CD1c-positive myeloid dendritic cell (primary cell): ENCODE data around the gene KBTBD3.
"Not testable (repeated sequence)": the region's sequence is repeated elsewhere in the genome, so short reads cannot be mapped to it uniquely, and the experiment has no call there.

Experiments used
- DNase-seq: peaks from one replicate; pipeline ENCODE4 v3.0.0-alpha.2; 2016; ENCODE audit errors: extremely low spot score

The KBTBD3 gene

DNA sequence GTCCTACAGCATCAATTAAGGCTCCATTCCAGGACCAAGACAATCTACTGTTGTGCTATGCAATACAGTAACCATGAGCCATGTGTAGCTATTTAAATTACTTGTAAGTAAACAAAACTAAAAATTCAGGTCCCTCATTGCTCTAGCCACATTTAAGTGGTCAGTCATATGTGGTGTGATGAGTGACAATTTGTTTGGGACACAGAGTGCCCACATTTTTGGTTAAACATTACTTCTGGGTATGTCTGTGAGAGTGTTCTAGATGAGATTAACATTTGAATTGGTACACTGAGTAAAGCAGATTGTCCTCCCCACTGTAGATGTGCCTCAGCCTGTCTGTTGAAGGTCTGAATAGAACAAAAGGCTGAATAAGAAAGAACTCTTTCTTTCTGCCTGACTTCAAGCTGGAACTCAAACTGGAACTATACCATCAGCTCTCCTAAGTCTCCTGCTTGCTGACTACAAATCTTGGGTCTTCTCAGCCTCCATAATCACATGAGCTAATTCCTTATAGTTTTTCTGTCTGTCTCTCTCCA, 15.8 kb downstream of the KBTBD3 start:
- no peak for DNase-seq

DNA sequence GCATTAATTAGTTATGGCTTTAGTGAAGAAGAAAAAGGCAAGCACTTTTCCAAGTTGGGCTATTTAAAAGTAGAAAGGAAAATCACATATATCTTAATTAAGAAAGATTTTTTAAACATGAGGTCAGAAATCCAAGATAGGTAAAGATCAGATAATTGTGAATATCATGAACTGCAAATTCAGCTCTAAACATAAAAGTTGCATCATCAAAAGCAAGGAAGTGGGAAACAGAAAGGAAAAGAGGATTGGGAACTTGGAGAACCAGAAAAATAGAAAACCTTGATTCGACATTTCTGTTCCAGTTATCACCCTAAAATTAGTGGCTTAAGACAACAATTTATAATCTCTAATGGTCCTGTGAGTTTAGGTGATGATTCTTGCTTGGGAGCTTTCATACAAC, 17.5 kb downstream of the KBTBD3 start:
- DNase-seq = no peak

DNA sequence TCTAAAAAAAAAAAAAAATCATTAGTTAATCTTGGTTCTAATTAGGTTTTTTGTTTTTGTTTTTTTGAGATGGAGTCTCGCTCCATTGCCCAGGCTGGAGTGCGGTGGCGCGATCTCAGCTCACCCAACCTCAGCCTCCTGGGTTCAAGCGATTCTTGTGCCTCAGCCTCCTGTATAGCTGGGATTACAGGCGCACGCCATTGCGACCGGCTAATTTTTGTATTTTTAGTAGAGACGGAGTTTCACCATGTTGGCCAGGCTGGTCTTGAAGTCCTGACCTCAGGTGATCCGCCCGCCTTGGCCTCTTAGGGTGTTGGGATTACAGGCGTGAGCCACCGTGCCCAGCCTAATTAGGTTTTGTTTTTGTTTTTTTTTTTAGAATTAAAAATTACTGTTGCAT, 18.8 kb downstream of the KBTBD3 start:
- not testable (repeated sequence) for DNase-seq

GRCh38 chr11:106051103-106051502, 26.0 kb downstream of the KBTBD3 start:
- no peak for DNase-seq

- DNase-seq = no peak
These were observed 27.2 kb downstream of the KBTBD3 start for GRCh38 chr11:106049727-106050476.

DNA sequence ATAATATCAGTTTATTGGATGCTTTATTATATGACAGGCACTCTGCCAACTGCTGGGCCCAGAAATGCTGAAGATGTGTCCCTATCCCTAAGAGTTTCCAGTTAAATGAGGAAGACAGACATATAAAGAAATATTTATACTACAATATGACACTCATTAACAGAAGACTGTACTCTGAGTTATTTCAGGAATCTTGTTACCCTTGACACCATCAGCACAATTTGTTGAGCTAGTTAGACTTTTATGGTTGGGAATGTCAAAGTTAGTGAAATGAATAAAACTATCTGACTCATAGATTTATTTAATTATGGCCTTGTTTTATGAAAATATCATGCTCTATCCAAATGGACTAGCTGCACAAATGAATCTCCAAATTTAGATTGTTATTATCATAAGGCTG, 29.5 kb downstream of the KBTBD3 start:
- DNase-seq = no peak

DNA sequence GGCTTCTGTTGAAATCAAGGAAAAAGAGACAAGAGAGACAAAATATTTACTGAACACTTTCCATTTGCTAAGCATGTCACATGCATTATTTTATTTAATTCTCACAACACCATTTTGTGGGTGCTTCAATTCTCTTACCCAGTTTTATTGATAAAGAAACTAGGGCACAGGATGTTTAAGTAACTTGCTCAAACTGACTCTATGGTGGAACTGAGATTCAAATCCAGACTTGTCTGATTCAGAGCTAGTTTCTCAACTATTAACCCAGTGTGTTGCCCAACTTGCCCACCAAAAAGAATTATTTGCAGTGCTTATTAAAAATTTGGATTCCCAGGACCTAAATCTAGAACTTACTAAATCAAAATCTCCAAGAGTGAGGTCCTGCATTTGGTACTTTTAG, 33.6 kb downstream of the KBTBD3 start:
- no peak for DNase-seq

- no peak for DNase-seq
These were observed 44.3 kb downstream of the KBTBD3 start for GRCh38 chr11:106032861-106033260.

DNA sequence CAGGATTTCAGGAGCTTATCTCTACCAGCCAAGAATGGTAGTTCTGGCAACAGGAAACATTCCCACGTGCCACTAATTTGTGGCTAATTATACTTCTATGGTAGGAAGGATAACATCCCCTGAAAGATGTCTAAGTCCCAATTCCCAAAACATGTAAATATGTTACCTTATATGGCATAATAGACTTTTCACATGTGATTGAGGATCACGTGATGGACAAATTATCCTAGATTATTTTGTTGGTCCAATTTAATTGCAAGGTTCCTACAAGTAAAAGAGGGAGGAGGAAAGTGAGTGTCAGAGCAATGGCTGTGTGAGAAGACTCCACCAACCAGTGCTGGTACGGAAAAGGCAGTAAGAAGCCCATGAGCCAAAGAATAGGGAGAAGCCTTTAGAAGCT, 45.2 kb downstream of the KBTBD3 start:
- no peak for DNase-seq

GRCh38 chr11:106031202-106031810, 45.8 kb downstream of the KBTBD3 start:
- DNase-seq = no peak

GRCh38 chr11:106030609-106031008, 46.5 kb downstream of the KBTBD3 start:
- no peak for DNase-seq

DNA sequence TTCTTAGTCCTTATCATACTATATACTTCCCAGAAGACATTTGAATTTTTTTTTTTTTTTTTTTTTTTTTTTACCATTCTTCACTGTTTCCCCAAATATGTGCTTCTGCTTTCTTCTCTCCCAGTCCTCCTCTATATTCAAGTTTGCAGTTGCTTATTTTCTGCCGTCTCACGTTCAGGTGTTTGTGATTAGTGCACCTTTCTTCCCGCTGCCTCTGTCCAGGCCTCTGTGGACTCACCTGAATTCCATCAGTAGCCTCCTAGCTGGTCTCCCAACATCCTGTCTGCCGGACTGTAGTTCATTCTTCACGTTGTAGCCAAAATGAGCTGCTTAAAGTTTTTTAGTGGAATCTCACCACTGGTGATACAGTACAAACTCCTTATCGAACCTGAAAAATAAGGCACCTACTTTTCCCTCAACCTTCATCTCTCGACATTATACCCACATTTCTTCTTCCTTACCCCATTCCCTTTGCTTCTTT, 54.3 kb downstream of the KBTBD3 start:
- DNase-seq = no peak

- peak; percentile 99 for DNase-seq
These were observed 55.0 kb downstream of the KBTBD3 start, which contains the start of gene MSANTD4 for GRCh38 chr11:106021967-106022794. TSS of gene MSANTD4 (minus strand) at chr11:106022240. CDS start at chr11:106010917, 11,323 bp downstream.

GRCh38 chr11:106021181-106021966, 55.8 kb downstream of the KBTBD3 start:
- DNase-seq = peak; percentile 47

DNA sequence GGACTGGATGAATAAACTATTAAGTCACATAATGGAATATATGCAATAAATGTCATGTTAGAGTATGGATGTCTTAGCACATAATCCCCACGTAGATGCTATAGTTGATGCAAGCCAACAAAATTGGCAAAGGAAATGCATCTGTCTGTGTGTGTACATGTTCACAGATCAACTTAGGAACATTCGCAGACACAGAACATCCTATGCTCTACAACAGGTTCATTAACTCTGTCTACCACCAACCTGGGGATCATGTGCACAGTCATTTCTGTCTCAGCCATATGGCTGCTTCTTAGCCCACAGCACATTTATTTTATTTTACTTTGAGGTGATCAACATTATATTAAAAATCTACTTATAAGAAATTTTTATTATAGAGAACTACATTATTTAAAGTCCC, 60.1 kb downstream of the KBTBD3 start:
- DNase-seq = no peak

- no peak for DNase-seq
These were observed 62.1 kb downstream of the KBTBD3 start for GRCh38 chr11:106015066-106015465.

DNA sequence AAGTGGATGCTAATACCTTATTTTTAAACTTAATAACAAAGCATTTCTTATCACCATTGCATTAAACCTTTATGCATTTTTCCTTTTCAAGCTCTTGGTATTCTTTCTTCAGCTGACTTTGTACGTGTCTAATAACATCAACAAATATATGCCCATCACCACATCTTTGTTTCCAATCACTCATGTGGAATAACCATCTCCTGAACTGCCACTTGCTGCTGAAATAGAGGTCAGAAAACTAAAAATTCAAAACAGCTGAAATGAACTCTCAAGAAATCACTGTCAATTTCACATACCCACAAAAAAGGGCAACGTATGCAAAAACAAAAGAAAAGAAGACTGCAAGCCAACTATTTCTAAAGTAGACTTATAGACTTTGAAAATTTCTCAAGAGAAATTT, 62.5 kb downstream of the KBTBD3 start:
- no peak for DNase-seq

GRCh38 chr11:106014035-106014434, 63.1 kb downstream of the KBTBD3 start:
- DNase-seq = no peak

DNA sequence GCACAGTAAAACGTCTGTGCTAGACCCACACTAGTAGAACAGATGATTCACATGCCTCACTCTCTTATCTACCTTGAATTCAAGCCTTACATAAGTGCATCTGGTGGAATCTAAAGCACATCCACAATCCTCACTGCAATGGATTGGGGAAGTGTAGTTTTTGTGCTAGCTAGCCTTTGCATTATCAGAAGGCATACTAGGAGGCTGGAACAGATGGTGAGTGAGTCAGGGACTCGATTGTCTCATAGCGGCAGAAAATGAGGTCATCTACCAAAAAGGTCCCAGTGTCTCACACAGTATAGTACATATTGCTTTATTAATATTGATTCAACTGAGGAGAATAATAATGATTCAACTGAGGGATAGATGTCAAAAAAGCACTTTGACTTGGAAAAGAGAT, 64.4 kb downstream of the KBTBD3 start:
- DNase-seq = no peak

- no peak for DNase-seq
These were observed 65.7 kb downstream of the KBTBD3 start for GRCh38 chr11:106011481-106011880.

DNA sequence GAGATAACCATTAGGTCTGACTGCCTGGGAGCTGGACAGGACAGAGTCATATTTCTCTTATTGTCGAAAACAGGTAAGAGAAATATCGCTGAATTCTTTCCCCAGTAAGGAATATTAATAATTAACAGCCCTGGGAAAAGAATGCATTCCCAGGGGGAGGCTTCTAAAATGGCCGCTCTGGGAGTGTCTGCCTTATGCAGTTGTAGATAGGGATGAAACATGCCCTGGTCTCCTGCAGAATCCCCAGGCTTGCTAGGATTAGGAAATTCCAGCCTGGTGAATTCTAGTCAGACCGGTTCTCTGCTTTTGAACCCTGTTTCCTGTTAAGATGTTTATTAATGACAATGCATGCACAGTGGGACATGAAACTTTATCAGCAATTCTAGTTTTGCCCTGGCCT, 74.1 kb downstream of the KBTBD3 start:
- DNase-seq = not testable (repeated sequence)
